Vagina (tissue), 2 donors: ENCODE results near the gene ABCC1.

Experiments used
- CTCF ChIP-seq, 3 experiments: fragments of 450-650 bp in 2 of 3; fragments of 200-600 bp in 1 of 3; sonication (generic) in 1 of 3; IDR thresholded peaks; one replicate each; pipeline ENCODE4 v1.5.1; 2017 to 2019; ENCODE audit warnings: antibody characterized with exemption in 3 of 3, mild to moderate bottlenecking in 2 of 3, moderate library complexity in 2 of 3
- POLR2A ChIP-seq, 2 donors: fragments of 450-650 bp; IDR thresholded peaks; one replicate each; pipeline ENCODE4 v1.6.1; 2017; ENCODE audit warnings: antibody characterized with exemption in 2 of 2, mild to moderate bottlenecking in 2 of 2, moderate library complexity in 2 of 2
- POLR2AphosphoS5 ChIP-seq, 2 donors: sonication (generic); formaldehyde crosslinking; IDR thresholded peaks; one replicate each; pipeline ENCODE4 v1.9.0; 2017; ENCODE audit warnings: antibody characterized with exemption in 2 of 2, mild to moderate bottlenecking in 2 of 2, low read depth in 1 of 2; ENCODE audit not compliant: insufficient read depth in 1 of 2

GRCh38 chr16:16139061-16139460 is 189.6 kb downstream of the ABCC1 start:
- TF ChIP-seq CTCF (IDR thresholded peaks at IDR 0.05) (no peak), POLR2AphosphoS5 (IDR thresholded peaks at IDR 0.05; ENCODE audit: insufficient read depth in 1 of 2, low read depth in 1 of 2) (no peak), POLR2A (IDR thresholded peaks at IDR 0.05) (no peak)
